ENCODE measurements around the gene ENTPD8. TPM values are rescaled to one million over a fixed set of nuclear protein-coding genes. Genes with fewer than 3 reads are reported as not detected.

The ENTPD8 gene
- total and polyA plus RNA-seq, 2 donors (not counting 3 experiments of a cell fraction or from before 2014, with no cell fraction given): 0.44 to 0.51 TPM

DNA sequence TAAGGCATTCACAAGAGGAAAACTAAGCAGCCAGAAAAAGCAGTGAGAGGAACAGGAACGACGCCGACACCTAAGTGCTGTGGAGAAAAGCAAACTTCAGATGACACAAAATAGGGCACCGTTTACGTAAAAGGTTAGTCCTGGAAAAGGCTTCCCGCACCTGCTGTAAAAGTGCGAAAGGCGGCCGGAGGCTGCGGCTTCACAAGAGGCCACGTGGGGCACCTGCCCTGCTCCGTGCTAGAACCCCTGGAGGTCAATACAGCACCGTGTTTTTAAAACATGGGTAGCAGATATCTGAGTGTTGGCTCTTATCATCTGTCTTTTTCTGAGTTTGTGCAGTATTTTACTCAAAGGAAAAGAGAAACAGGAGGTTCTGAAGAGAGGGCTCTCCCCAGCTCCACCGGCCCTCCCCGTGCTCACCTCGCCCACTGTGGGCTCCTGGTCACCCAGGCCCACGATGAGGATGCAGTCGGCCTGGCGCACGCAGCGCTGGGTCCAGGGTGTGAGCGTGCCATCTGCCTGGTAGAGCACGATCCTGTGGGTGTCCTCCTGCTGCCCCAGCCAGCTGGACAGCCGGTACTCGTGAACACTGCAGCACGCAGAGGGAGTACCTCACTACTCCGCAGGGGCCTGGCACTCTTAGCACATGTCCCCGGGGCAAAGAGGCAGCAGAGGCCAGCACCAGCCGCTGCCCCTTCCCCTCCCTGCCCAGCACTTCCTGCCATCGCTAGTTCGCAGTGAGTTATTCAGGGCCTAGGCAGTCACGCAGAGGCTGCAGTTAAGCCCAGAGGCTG, 38.9 kb upstream of the ENTPD8 start:
- Histone ChIP-seq H3K4me2 (ENCODE audit: insufficient read depth, low read length) (no peak overlapping the region), H3K27ac (ENCODE audit: insufficient read depth, low read depth, low read length) (no peak overlapping the region), H3K9me1 (replicated peaks; ENCODE audit: control insufficient read depth, extremely low read depth, insufficient read depth, low read length) (no peaks in the 10 kb centered on the region), H3K9me3 (replicated peaks; ENCODE audit: control insufficient read depth, insufficient read depth, low read length) (peaks cover 2% of the 10 kb centered on the region), H2AFZ (ENCODE audit: low read depth, low read length) (no peak overlapping the region), H4K20me1 (replicated peaks; ENCODE audit: control insufficient read depth, extremely low read depth, insufficient read depth, low read length) (no peaks in the 10 kb centered on the region), H3K79me2 (ENCODE audit: control insufficient read depth, insufficient read depth, low read length) (no peaks in the 10 kb centered on the region), H3K27me3 (ENCODE audit: control insufficient read depth in 2 of 2, insufficient read depth in 2 of 2, low read length in 2 of 2) (no peaks in the 10 kb centered on the region), H3K9ac (replicated peaks; ENCODE audit: extremely low read depth, insufficient read depth, low read length) (no peak overlapping the region), H3K36me3 (ENCODE audit: control insufficient read depth in 2 of 2, extremely low read depth in 1 of 2, insufficient read depth in 2 of 2, low read length in 2 of 2) (no peaks in the 10 kb centered on the region), H3K4me1 (ENCODE audit: control insufficient read depth, extremely low read depth, insufficient read depth, low read length) (peaks cover 6% of the 10 kb centered on the region), H3K4me3 (replicated peaks in 1 of 3; ENCODE audit: insufficient read depth in 1 of 3, low read depth in 1 of 3, low read length in 3 of 3) (no peak overlapping the region)
- no TSS peak for BruUV-seq (replicated peaks)
- intact Hi-C loops (cut with micrococcal nuclease): no loop called here
- TF ChIP-seq GATA2 (IDR thresholded peaks at IDR 0.05; ENCODE audit: insufficient read depth, insufficient read length, low read depth, low read length) (no peak), POLR2A (IDR thresholded peaks at IDR 0.05; ENCODE audit: low read depth, low read length) (no peak), EZH2 (IDR thresholded peaks at IDR 0.05; ENCODE audit: borderline replicate concordance, low read depth, low read length, severe bottlenecking) (no peak), FOS (IDR thresholded peaks at IDR 0.05; ENCODE audit: borderline replicate concordance, insufficient read depth, low read length) (no peak)
- TF ChIP-seq, protein P1, sequence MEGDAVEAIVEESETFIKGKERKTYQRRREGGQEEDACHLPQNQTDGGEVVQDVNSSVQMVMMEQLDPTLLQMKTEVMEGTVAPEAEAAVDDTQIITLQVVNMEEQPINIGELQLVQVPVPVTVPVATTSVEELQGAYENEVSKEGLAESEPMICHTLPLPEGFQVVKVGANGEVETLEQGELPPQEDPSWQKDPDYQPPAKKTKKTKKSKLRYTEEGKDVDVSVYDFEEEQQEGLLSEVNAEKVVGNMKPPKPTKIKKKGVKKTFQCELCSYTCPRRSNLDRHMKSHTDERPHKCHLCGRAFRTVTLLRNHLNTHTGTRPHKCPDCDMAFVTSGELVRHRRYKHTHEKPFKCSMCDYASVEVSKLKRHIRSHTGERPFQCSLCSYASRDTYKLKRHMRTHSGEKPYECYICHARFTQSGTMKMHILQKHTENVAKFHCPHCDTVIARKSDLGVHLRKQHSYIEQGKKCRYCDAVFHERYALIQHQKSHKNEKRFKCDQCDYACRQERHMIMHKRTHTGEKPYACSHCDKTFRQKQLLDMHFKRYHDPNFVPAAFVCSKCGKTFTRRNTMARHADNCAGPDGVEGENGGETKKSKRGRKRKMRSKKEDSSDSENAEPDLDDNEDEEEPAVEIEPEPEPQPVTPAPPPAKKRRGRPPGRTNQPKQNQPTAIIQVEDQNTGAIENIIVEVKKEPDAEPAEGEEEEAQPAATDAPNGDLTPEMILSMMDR (IDR thresholded peaks at IDR 0.05; ENCODE audit: extremely low read depth in 1 of 2, insufficient read depth in 1 of 2, low read depth in 1 of 2, low read length in 2 of 2): no peak
- FAIRE-seq: no peak
- no peak for DNase-seq (ENCODE audit: low read depth, low spot score)
- dilution Hi-C loops (cut with MboI; ENCODE audit: extremely low pct_ligation_motif_present, low sequenced_read_pairs): no loop called here
- CTCF ChIA-PET: interaction anchor here (1.2 kb wide), 1 partner anchor 10 kb away, joined by 5 read pairs; no protein-coding TSS in a partner anchor
- POLR2A ChIA-PET: no interaction called here

Measured in endothelial cell of umbilical vein (primary cell).